ENCODE data around the gene CDK18.

DNA sequence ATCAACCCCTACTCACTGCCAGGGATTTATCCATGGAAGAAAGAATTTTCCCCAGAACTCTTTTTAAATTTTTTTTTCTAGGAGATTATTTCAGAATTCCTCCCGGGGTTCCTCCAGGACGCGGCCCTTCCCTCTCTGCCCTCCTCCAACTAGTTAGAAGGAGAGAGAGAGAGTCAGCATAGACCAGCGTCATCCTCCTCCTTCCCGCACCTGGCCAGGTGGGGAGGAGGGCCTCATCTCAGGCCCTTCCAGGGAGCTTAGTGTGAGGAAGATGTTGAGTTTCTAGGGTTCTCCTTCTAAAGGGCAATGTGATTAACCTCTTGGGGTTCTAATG lies 63.6 kb downstream of the CDK18 start:
- TF ChIP-seq, protein P1, sequence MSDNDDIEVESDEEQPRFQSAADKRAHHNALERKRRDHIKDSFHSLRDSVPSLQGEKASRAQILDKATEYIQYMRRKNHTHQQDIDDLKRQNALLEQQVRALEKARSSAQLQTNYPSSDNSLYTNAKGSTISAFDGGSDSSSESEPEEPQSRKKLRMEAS (IDR thresholded peaks at IDR 0.05) = no peak
- TF ChIP-seq, protein P2, sequence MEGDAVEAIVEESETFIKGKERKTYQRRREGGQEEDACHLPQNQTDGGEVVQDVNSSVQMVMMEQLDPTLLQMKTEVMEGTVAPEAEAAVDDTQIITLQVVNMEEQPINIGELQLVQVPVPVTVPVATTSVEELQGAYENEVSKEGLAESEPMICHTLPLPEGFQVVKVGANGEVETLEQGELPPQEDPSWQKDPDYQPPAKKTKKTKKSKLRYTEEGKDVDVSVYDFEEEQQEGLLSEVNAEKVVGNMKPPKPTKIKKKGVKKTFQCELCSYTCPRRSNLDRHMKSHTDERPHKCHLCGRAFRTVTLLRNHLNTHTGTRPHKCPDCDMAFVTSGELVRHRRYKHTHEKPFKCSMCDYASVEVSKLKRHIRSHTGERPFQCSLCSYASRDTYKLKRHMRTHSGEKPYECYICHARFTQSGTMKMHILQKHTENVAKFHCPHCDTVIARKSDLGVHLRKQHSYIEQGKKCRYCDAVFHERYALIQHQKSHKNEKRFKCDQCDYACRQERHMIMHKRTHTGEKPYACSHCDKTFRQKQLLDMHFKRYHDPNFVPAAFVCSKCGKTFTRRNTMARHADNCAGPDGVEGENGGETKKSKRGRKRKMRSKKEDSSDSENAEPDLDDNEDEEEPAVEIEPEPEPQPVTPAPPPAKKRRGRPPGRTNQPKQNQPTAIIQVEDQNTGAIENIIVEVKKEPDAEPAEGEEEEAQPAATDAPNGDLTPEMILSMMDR (IDR thresholded peaks at IDR 0.05; ENCODE audit: low read depth, low read length, missing input control) = no peak
- no peak for TF ChIP-seq YY1 (IDR thresholded peaks at IDR 0.05)
- no peak for TF ChIP-seq HNF4G (IDR thresholded peaks at IDR 0.05)
- no peak for TF ChIP-seq RAD21 (IDR thresholded peaks at IDR 0.05)
- no peak for TF ChIP-seq GABPA (IDR thresholded peaks at IDR 0.05 in 1 of 2, conservative IDR thresholded peaks at IDR 0.05 in 1 of 2)
- TF ChIP-seq FOXA1 (IDR thresholded peaks at IDR 0.05) = no peak
- TF ChIP-seq, protein P3, sequence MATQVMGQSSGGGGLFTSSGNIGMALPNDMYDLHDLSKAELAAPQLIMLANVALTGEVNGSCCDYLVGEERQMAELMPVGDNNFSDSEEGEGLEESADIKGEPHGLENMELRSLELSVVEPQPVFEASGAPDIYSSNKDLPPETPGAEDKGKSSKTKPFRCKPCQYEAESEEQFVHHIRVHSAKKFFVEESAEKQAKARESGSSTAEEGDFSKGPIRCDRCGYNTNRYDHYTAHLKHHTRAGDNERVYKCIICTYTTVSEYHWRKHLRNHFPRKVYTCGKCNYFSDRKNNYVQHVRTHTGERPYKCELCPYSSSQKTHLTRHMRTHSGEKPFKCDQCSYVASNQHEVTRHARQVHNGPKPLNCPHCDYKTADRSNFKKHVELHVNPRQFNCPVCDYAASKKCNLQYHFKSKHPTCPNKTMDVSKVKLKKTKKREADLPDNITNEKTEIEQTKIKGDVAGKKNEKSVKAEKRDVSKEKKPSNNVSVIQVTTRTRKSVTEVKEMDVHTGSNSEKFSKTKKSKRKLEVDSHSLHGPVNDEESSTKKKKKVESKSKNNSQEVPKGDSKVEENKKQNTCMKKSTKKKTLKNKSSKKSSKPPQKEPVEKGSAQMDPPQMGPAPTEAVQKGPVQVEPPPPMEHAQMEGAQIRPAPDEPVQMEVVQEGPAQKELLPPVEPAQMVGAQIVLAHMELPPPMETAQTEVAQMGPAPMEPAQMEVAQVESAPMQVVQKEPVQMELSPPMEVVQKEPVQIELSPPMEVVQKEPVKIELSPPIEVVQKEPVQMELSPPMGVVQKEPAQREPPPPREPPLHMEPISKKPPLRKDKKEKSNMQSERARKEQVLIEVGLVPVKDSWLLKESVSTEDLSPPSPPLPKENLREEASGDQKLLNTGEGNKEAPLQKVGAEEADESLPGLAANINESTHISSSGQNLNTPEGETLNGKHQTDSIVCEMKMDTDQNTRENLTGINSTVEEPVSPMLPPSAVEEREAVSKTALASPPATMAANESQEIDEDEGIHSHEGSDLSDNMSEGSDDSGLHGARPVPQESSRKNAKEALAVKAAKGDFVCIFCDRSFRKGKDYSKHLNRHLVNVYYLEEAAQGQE (IDR thresholded peaks at IDR 0.05) = no peak
- TF ChIP-seq, protein P4, sequence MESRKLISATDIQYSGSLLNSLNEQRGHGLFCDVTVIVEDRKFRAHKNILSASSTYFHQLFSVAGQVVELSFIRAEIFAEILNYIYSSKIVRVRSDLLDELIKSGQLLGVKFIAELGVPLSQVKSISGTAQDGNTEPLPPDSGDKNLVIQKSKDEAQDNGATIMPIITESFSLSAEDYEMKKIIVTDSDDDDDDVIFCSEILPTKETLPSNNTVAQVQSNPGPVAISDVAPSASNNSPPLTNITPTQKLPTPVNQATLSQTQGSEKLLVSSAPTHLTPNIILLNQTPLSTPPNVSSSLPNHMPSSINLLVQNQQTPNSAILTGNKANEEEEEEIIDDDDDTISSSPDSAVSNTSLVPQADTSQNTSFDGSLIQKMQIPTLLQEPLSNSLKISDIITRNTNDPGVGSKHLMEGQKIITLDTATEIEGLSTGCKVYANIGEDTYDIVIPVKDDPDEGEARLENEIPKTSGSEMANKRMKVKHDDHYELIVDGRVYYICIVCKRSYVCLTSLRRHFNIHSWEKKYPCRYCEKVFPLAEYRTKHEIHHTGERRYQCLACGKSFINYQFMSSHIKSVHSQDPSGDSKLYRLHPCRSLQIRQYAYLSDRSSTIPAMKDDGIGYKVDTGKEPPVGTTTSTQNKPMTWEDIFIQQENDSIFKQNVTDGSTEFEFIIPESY (IDR thresholded peaks at IDR 0.05) = no peak
- TF ChIP-seq SP1 (IDR thresholded peaks at IDR 0.05) = no peak
- TF ChIP-seq TAF1 (conservative IDR thresholded peaks at IDR 0.05) = no peak
- no peak for TF ChIP-seq JUND (IDR thresholded peaks at IDR 0.05)
- no peak for TF ChIP-seq HNF4A (conservative IDR thresholded peaks at IDR 0.05)
